Heart left ventricle (tissue), 13 donors: ENCODE results near the gene GPR173.

Experiments
- POLR2A ChIP-seq, 2 donors: fragments of 450-650 bp; IDR thresholded peaks; one replicate each; pipeline ENCODE4 v1.6.1; 2017; ENCODE audit warnings: antibody characterized with exemption in 2 of 2, mild to moderate bottlenecking in 2 of 2, moderate library complexity in 2 of 2
- TF ChIP-seq, protein P1 (sequence below), 12 donors: fragments of 200-600 bp; sonication (generic) in 4 of 12; IDR thresholded peaks; one replicate each; pipeline versions ENCODE4 v1.5.0 to v1.8.0; 2018 to 2022; ENCODE audit warnings: antibody characterized with exemption in 12 of 12, mild to moderate bottlenecking in 5 of 12
- donor health status: ischemic (EF 13 %, LVEDD 7.1; RV severe dilation, severe dysfunction).
- donor health status: DM: no; HTN: yes; CAD: no.
- donor health status: DM: no; HTN: no; CAD: no.
- donor health status: ischemic (EF 25% LVEDD 6.9; RV normal size, moderate dysfunction).
- donor health status: ischemic (EF 25% LVEDD 5.7; RV mildly dilated, moderate dysfunction).
- donor health status: ischemic (EF 35%, LVEDD 5.7; RV mildly dilated, moderate dysfunction).
- donor health status: nonischemic (EF 11% LVEDD 7.7; RV severe dilation, severe dysfunction).
- donor health status: DM: yes; HTN: yes; CAD: no.
- donor health status: PGD.
- donor health status: ischemic (EF 29% LVEDD 5.4; RV normal size, mild dysfunction).
- donor health status: nonischemic (EF 23%, LVEDD 6.1; RV moderate dilation, normal function).

DNA sequence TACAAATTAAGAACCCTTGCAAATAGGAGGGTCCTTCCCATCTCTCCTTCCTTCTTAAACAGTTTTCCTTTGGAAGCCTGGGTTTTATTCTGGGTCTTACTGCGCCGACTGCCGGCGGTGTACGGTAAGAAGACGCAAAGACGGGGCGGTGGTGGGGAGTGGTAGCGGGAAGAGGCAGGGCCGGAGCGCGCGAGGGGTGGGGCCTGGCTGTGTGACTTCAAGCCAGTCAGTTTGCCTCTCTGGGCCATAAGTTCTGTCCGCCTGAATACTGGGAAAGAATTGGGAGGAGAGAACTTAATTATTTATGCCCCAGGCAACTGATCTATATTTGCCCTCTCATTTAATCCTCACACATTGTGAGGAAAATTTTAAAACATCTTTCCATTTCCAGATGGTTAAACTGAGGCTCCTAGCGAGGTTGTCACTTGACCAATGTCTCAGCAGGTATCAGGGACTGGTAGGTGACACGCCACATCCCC, 44.6 kb downstream of the GPR173 start:
- TF ChIP-seq POLR2A (IDR thresholded peaks at IDR 0.05) = no peak
- TF ChIP-seq, protein P1, sequence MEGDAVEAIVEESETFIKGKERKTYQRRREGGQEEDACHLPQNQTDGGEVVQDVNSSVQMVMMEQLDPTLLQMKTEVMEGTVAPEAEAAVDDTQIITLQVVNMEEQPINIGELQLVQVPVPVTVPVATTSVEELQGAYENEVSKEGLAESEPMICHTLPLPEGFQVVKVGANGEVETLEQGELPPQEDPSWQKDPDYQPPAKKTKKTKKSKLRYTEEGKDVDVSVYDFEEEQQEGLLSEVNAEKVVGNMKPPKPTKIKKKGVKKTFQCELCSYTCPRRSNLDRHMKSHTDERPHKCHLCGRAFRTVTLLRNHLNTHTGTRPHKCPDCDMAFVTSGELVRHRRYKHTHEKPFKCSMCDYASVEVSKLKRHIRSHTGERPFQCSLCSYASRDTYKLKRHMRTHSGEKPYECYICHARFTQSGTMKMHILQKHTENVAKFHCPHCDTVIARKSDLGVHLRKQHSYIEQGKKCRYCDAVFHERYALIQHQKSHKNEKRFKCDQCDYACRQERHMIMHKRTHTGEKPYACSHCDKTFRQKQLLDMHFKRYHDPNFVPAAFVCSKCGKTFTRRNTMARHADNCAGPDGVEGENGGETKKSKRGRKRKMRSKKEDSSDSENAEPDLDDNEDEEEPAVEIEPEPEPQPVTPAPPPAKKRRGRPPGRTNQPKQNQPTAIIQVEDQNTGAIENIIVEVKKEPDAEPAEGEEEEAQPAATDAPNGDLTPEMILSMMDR (IDR thresholded peaks at IDR 0.05) = peak; percentile 22 to 66 (median 52)
